ENCODE results near the gene ZNF117. TPM values are rescaled to one million over a fixed set of nuclear protein-coding genes. Genes with fewer than 3 reads are reported as not detected.

The ZNF117 gene
- total and polyA plus RNA-seq, 10 of the 15 experiments (the other 5 are each of a cell fraction or from before 2014, with no cell fraction given), result 1.4 to 15.3 (median 7.6) TPM

- TF ChIP-seq, protein P1, sequence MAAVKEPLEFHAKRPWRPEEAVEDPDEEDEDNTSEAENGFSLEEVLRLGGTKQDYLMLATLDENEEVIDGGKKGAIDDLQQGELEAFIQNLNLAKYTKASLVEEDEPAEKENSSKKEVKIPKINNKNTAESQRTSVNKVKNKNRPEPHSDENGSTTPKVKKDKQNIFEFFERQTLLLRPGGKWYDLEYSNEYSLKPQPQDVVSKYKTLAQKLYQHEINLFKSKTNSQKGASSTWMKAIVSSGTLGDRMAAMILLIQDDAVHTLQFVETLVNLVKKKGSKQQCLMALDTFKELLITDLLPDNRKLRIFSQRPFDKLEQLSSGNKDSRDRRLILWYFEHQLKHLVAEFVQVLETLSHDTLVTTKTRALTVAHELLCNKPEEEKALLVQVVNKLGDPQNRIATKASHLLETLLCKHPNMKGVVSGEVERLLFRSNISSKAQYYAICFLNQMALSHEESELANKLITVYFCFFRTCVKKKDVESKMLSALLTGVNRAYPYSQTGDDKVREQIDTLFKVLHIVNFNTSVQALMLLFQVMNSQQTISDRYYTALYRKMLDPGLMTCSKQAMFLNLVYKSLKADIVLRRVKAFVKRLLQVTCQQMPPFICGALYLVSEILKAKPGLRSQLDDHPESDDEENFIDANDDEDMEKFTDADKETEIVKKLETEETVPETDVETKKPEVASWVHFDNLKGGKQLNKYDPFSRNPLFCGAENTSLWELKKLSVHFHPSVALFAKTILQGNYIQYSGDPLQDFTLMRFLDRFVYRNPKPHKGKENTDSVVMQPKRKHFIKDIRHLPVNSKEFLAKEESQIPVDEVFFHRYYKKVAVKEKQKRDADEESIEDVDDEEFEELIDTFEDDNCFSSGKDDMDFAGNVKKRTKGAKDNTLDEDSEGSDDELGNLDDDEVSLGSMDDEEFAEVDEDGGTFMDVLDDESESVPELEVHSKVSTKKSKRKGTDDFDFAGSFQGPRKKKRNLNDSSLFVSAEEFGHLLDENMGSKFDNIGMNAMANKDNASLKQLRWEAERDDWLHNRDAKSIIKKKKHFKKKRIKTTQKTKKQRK (IDR thresholded peaks at IDR 0.05; ENCODE audit: low read depth, low read length), result no peak
- TF ChIP-seq SREBF2 (IDR thresholded peaks at IDR 0.05; ENCODE audit: low read length), result no peak
- peak; percentile 74 for TF ChIP-seq RFX5 (IDR thresholded peaks at IDR 0.05; ENCODE audit: low read depth, low read length)
- TF ChIP-seq HDAC2 (IDR thresholded peaks at IDR 0.05), result no peak
- TF ChIP-seq, protein P2, sequence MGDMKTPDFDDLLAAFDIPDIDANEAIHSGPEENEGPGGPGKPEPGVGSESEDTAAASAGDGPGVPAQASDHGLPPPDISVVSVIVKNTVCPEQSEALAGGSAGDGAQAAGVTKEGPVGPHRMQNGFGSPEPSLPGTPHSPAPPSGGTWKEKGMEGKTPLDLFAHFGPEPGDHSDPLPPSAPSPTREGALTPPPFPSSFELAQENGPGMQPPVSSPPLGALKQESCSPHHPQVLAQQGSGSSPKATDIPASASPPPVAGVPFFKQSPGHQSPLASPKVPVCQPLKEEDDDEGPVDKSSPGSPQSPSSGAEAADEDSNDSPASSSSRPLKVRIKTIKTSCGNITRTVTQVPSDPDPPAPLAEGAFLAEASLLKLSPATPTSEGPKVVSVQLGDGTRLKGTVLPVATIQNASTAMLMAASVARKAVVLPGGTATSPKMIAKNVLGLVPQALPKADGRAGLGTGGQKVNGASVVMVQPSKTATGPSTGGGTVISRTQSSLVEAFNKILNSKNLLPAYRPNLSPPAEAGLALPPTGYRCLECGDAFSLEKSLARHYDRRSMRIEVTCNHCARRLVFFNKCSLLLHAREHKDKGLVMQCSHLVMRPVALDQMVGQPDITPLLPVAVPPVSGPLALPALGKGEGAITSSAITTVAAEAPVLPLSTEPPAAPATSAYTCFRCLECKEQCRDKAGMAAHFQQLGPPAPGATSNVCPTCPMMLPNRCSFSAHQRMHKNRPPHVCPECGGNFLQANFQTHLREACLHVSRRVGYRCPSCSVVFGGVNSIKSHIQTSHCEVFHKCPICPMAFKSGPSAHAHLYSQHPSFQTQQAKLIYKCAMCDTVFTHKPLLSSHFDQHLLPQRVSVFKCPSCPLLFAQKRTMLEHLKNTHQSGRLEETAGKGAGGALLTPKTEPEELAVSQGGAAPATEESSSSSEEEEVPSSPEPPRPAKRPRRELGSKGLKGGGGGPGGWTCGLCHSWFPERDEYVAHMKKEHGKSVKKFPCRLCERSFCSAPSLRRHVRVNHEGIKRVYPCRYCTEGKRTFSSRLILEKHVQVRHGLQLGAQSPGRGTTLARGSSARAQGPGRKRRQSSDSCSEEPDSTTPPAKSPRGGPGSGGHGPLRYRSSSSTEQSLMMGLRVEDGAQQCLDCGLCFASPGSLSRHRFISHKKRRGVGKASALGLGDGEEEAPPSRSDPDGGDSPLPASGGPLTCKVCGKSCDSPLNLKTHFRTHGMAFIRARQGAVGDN (IDR thresholded peaks at IDR 0.05), result peak; percentile 63
- no peak; a peak in 1 of 4 replicates for TF ChIP-seq IKZF2 (IDR thresholded peaks at IDR 0.05)
- TF ChIP-seq IKZF1 (conservative IDR thresholded peaks at IDR 0.05), result peak; percentile 47
- TF ChIP-seq SMC3 (IDR thresholded peaks at IDR 0.05; ENCODE audit: borderline replicate concordance, low read length), result no peak
These were observed 15.5 kb upstream of the ZNF117 start, which contains the start of gene ERV3-1 (continued) for GRCh38 chr7:65006094-65006992.
